Astrocyte of the hippocampus (primary cell): ENCODE data around the gene ATP2B1.
A peak's percentile ranks its signal among the peaks of the same experiment; 100 is the strongest.
"Not testable (repeated sequence)": the region's sequence is repeated elsewhere in the genome, so short reads cannot be mapped to it uniquely, and the experiment has no call there.

Experiments
- DNase-seq: peaks from one replicate; pipeline ENCODE4 v3.0.0; 2011; ENCODE audit warnings: low read depth, low spot score

ATP2B1 gene

GRCh38 chr12:89712706-89713105 is 4.1 kb upstream of the ATP2B1 start:
- no peak for DNase-seq

- no peak for DNase-seq
These were observed 2.5 kb upstream of the ATP2B1 start for GRCh38 chr12:89710873-89711750.

- no peak for DNase-seq
These were observed 1.6 kb upstream of the ATP2B1 start for GRCh38 chr12:89709995-89710872.

GRCh38 chr12:89709157-89709994 is 738 bp upstream of the ATP2B1 start:
- peak; percentile 100 for DNase-seq

GRCh38 chr12:89707703-89708564 is 704 bp downstream of the ATP2B1 start:
- DNase-seq: peak; percentile 51

GRCh38 chr12:89706986-89707702 is 1.5 kb downstream of the ATP2B1 start:
- peak; percentile 49 for DNase-seq

GRCh38 chr12:89706551-89706950 is 2.1 kb downstream of the ATP2B1 start:
- DNase-seq: no peak

- DNase-seq: no peak
These were observed 4.2 kb downstream of the ATP2B1 start for GRCh38 chr12:89704457-89704856.

GRCh38 chr12:89703768-89704167 is 4.9 kb downstream of the ATP2B1 start:
- DNase-seq: no peak

GRCh38 chr12:89702503-89702902 is 6.1 kb downstream of the ATP2B1 start:
- no peak for DNase-seq

GRCh38 chr12:89701606-89702206 is 6.9 kb downstream of the ATP2B1 start:
- DNase-seq: no peak

- DNase-seq: no peak
These were observed 8.3 kb downstream of the ATP2B1 start for GRCh38 chr12:89700191-89700810.

GRCh38 chr12:89698607-89699006 is 10.0 kb downstream of the ATP2B1 start:
- no peak for DNase-seq

GRCh38 chr12:89697728-89698127 is 10.9 kb downstream of the ATP2B1 start:
- DNase-seq: not testable (repeated sequence)

GRCh38 chr12:89697296-89697695 is 11.3 kb downstream of the ATP2B1 start:
- DNase-seq: no peak

GRCh38 chr12:89695830-89696229 is 12.8 kb downstream of the ATP2B1 start:
- DNase-seq: no peak

GRCh38 chr12:89695100-89695499 is 13.5 kb downstream of the ATP2B1 start:
- DNase-seq: peak; percentile 54

- no peak for DNase-seq
These were observed 14.1 kb downstream of the ATP2B1 start for GRCh38 chr12:89694542-89694941.

GRCh38 chr12:89693639-89694202 is 14.9 kb downstream of the ATP2B1 start:
- peak; percentile 76 for DNase-seq
